Activated CD4-positive, alpha-beta T cell treated with anti-CD3 and anti-CD28 coated beads for 24 hours (primary cell): ENCODE results near the gene BCR.
A peak's percentile ranks its signal among the peaks of the same experiment; 100 is the strongest.
"Not testable (repeated sequence)": the region's sequence is repeated elsewhere in the genome, so short reads cannot be mapped to it uniquely, and the experiment has no call there.

Source experiments
- DNase-seq, 2 donors: peaks; one replicate each; pipeline ENCODE4 v3.0.0-alpha.2; 2020; ENCODE audit warnings: low read depth in 2 of 2

BCR gene

GRCh38 chr22:23311635-23312420 lies 131.5 kb downstream of the BCR start:
- DNase-seq = not testable (repeated sequence)

GRCh38 chr22:23313791-23314567 lies 133.7 kb downstream of the BCR start:
- no peak for DNase-seq

- DNase-seq = peak; percentile 31 to 40
Measured at GRCh38 chr22:23315341-23315917, 135.1 kb downstream of the BCR start.

- DNase-seq = not testable (repeated sequence)
Measured at GRCh38 chr22:23316596-23316995, 136.3 kb downstream of the BCR start.

- not testable (repeated sequence) for DNase-seq
Measured at GRCh38 chr22:23318316-23318715, 138.0 kb downstream of the BCR start.

GRCh38 chr22:23322497-23323080 lies 142.3 kb downstream of the BCR start:
- DNase-seq = not testable (repeated sequence)

GRCh38 chr22:23323960-23324688 lies 143.8 kb downstream of the BCR start:
- not testable (repeated sequence) for DNase-seq

- no peak for DNase-seq
Measured at GRCh38 chr22:23325183-23325582, 144.9 kb downstream of the BCR start.

- not testable (repeated sequence) for DNase-seq
Measured at GRCh38 chr22:23333822-23334221, 153.5 kb downstream of the BCR start.

GRCh38 chr22:23337672-23338071 lies 157.4 kb downstream of the BCR start:
- not testable (repeated sequence) for DNase-seq

- DNase-seq = not testable (repeated sequence)
Measured at GRCh38 chr22:23341942-23342695, 161.8 kb downstream of the BCR start.

GRCh38 chr22:23351321-23351720 lies 171.0 kb downstream of the BCR start:
- DNase-seq = no peak

- DNase-seq = no peak
Measured at GRCh38 chr22:23353004-23353403, 172.7 kb downstream of the BCR start.

- DNase-seq = no peak
Measured at GRCh38 chr22:23353696-23354095, 173.4 kb downstream of the BCR start.

GRCh38 chr22:23356094-23356493 lies 175.8 kb downstream of the BCR start:
- no peak for DNase-seq

GRCh38 chr22:23357053-23357452 lies 176.7 kb downstream of the BCR start:
- no peak for DNase-seq

- no peak for DNase-seq
Measured at GRCh38 chr22:23359583-23360123, 179.3 kb downstream of the BCR start.

GRCh38 chr22:23361676-23362075 lies 181.4 kb downstream of the BCR start:
- no peak for DNase-seq

- DNase-seq = no peak
Measured at GRCh38 chr22:23363683-23364082, 183.4 kb downstream of the BCR start.

GRCh38 chr22:23364389-23364788 lies 184.1 kb downstream of the BCR start:
- no peak for DNase-seq
